H1 (cell line): ENCODE data around the gene SH3BP5. TPM values are rescaled to one million over a fixed set of nuclear protein-coding genes. Genes with fewer than 3 reads are reported as not detected.

Experiments used
- CTCF ChIA-PET: fragments of 300-600 bp; sonication (Branson Sonifier 250); formaldehyde crosslinking; loops from one replicate; lab custom pipeline; 2021; ENCODE audit not compliant: partially characterized antibody; lab: Charles Lee
- POLR2A ChIA-PET: fragments of 300-600 bp; sonication (Branson Sonifier 250); formaldehyde crosslinking; loops from one replicate; lab custom pipeline; 2021; ENCODE audit warnings: inconsistent platforms; ENCODE audit not compliant: partially characterized antibody; lab: Charles Lee
- DNase-seq, 2 experiments: peaks; one replicate each; pipeline versions ENCODE4 v3.0.0 to v3.0.0-alpha.2; 2010 to 2022; ENCODE audit warnings: low spot score in 2 of 2, low read depth in 1 of 2, mixed read lengths in 1 of 2
- FAIRE-seq: peaks from 2 replicates; lab custom pipeline; 2011; peaks lifted over from hg19 to GRCh38; lab: Jason Lieb, UNC
- H2AFZ ChIP-seq: 2 replicates; pipeline ENCODE4 v1.8.1; 2012; ENCODE audit warnings: low read length, inconsistent platforms
- H2AK5ac ChIP-seq: 2 replicates; pipeline ENCODE4 v1.6.1; 2013; ENCODE audit warnings: low read depth, low read length
- H2BK120ac ChIP-seq: replicated peaks from 2 replicates; pipeline ENCODE3; 2013; ENCODE audit warnings: low read depth, low read length, inconsistent platforms
- H2BK12ac ChIP-seq: 2 replicates; pipeline ENCODE4 v1.6.1; 2013; ENCODE audit warnings: low read depth, low read length
- H2BK15ac ChIP-seq: 2 replicates; pipeline ENCODE4 v1.6.1; 2013; ENCODE audit warnings: low read length
- H2BK20ac ChIP-seq: 2 replicates; pipeline ENCODE4 v1.6.1; 2013; ENCODE audit warnings: low read length
- H2BK5ac ChIP-seq: 2 replicates; pipeline ENCODE4 v1.6.1; 2013; ENCODE audit warnings: low read depth, low read length
- H3K14ac ChIP-seq: 2 replicates; pipeline ENCODE4 v1.6.1; 2013; ENCODE audit warnings: inconsistent platforms; ENCODE audit not compliant: insufficient read length
- H3K18ac ChIP-seq: 2 replicates; pipeline ENCODE4 v1.6.1; 2013; ENCODE audit warnings: low read length; ENCODE audit errors: extremely low read depth
- H3K23ac ChIP-seq: 2 replicates; pipeline ENCODE4 v1.6.1; 2013; ENCODE audit warnings: inconsistent platforms; ENCODE audit not compliant: insufficient read length
- H3K23me2 ChIP-seq: 2 replicates; pipeline ENCODE4 v1.6.1; 2013; ENCODE audit warnings: low read depth, low read length
- H3K27ac ChIP-seq: 2 replicates; pipeline ENCODE4 v1.6.1; 2011; ENCODE audit warnings: low read depth, low read length, inconsistent platforms
- H3K27me3 ChIP-seq, 4 experiments: replicated peaks in 1 of 4; 1 replicate in 1 of 4; 2 replicates in 3 of 4; pipeline versions ENCODE4 v1.6.1 to v1.8.1; 2011 to 2013; ENCODE audit warnings: low read length in 3 of 4, mild to moderate bottlenecking in 3 of 4, inconsistent platforms in 2 of 4, mixed read lengths in 2 of 4, moderate library complexity in 1 of 4; ENCODE audit not compliant: control insufficient read depth in 3 of 4, insufficient read depth in 3 of 4; ENCODE audit errors: extremely low read depth in 1 of 4
- H3K36me3 ChIP-seq, 4 experiments: 2 replicates each; pipeline versions ENCODE4 v1.6.1 to v1.8.1; 2011 to 2013; ENCODE audit warnings: mild to moderate bottlenecking in 4 of 4, low read length in 3 of 4, moderate library complexity in 2 of 4, control low read depth in 1 of 4, inconsistent platforms in 1 of 4; ENCODE audit not compliant: insufficient read depth in 4 of 4, control insufficient read depth in 2 of 4
- H3K4ac ChIP-seq: replicated peaks from 2 replicates; pipeline ENCODE3; 2013; ENCODE audit warnings: low read length, low read depth, mixed read lengths, inconsistent platforms; ENCODE audit not compliant: insufficient read length
- H3K4me1 ChIP-seq, 4 experiments: replicated peaks in 1 of 4; 1 replicate in 1 of 4; 2 replicates in 3 of 4; pipeline versions ENCODE4 v1.6.1 to v1.8.1; 2011 to 2013; ENCODE audit warnings: low read length in 3 of 4, inconsistent platforms in 2 of 4, mixed read lengths in 1 of 4; ENCODE audit not compliant: insufficient read depth in 4 of 4, control insufficient read depth in 3 of 4
- H3K4me2 ChIP-seq, 2 experiments: 2 replicates each; pipeline versions ENCODE4 v1.6.1 to v1.8.1; 2011 to 2013; ENCODE audit warnings: low read depth in 2 of 2, low read length in 2 of 2, control low read depth in 1 of 2, inconsistent platforms in 1 of 2, mild to moderate bottlenecking in 1 of 2; ENCODE audit not compliant: insufficient read depth in 1 of 2
- H3K4me3 ChIP-seq, 4 experiments: fragments of 200-600, 300-600 bp in 1 of 4; sonication (generic), shearing (Covaris generic), sonication (Bioruptor Twin) in 1 of 4; 2 replicates each; pipeline versions ENCODE4 v1.5.1 to v1.8.1; 2011 to 2016; ENCODE audit warnings: low read length in 4 of 4, low read depth in 3 of 4, control low read depth in 2 of 4, inconsistent platforms in 2 of 4, mild to moderate bottlenecking in 2 of 4, mixed read lengths in 1 of 4, moderate library complexity in 1 of 4; ENCODE audit not compliant: insufficient read depth in 2 of 4; ENCODE audit errors: extremely low read depth in 1 of 4
- H3K56ac ChIP-seq: replicated peaks from 2 replicates; pipeline ENCODE3; 2013; ENCODE audit warnings: low read depth, mild to moderate bottlenecking, mixed read lengths, low read length, inconsistent platforms; ENCODE audit not compliant: insufficient read length
- H3K79me1 ChIP-seq: 2 replicates; pipeline ENCODE4 v1.6.1; 2013; ENCODE audit warnings: low read depth, low read length, control low read depth
- H3K79me2 ChIP-seq, 2 experiments: 2 replicates each; pipeline versions ENCODE4 v1.6.1 to v1.8.1; 2012 to 2013; ENCODE audit warnings: low read length in 2 of 2, mild to moderate bottlenecking in 2 of 2, inconsistent platforms in 1 of 2; ENCODE audit not compliant: insufficient read depth in 2 of 2, control insufficient read depth in 1 of 2
- H3K9ac ChIP-seq, 4 experiments: replicated peaks in 1 of 4; 1 replicate in 1 of 4; 2 replicates in 3 of 4; pipeline versions ENCODE4 v1.6.1 to v1.8.1; 2011 to 2013; ENCODE audit warnings: low read depth in 3 of 4, low read length in 3 of 4, control low read depth in 2 of 4, mild to moderate bottlenecking in 2 of 4, moderate library complexity in 2 of 4, inconsistent platforms in 1 of 4; ENCODE audit errors: extremely low read depth in 1 of 4
- H3K9me3 ChIP-seq, 2 experiments: 2 replicates each; pipeline versions ENCODE4 v1.6.1 to v1.8.1; 2012 to 2013; ENCODE audit warnings: mild to moderate bottlenecking in 2 of 2, moderate library complexity in 2 of 2, control low read depth in 1 of 2, inconsistent platforms in 1 of 2, low read depth in 1 of 2, low read length in 1 of 2, mixed read lengths in 1 of 2; ENCODE audit not compliant: insufficient read depth in 2 of 2
- H4K20me1 ChIP-seq, 2 experiments: replicated peaks in 1 of 2; 2 replicates each; pipeline versions ENCODE3 to v1.8.1; 2011 to 2013; ENCODE audit warnings: inconsistent platforms in 2 of 2, low read length in 2 of 2, mild to moderate bottlenecking in 1 of 2; ENCODE audit not compliant: insufficient read depth in 2 of 2, control insufficient read depth in 1 of 2
- H4K5ac ChIP-seq: 2 replicates; pipeline ENCODE4 v1.6.1; 2013; ENCODE audit warnings: low read length, low read depth, mixed read lengths, inconsistent platforms; ENCODE audit not compliant: insufficient read length
- H4K8ac ChIP-seq: 2 replicates; pipeline ENCODE4 v1.8.0; 2013; ENCODE audit warnings: mild to moderate bottlenecking, moderate library complexity, low read length, inconsistent platforms; ENCODE audit not compliant: insufficient read depth; ENCODE audit errors: extremely low read depth
- H4K91ac ChIP-seq: replicated peaks from 2 replicates; pipeline ENCODE3; 2013; ENCODE audit warnings: low read length, mixed read lengths, inconsistent platforms; ENCODE audit not compliant: insufficient read length
- BRCA1 ChIP-seq: IDR thresholded peaks from 2 replicates; pipeline ENCODE4 v1.6.1; 2012; ENCODE audit warnings: low read depth, low read length, improper control_type of control experiment
- CHD2 ChIP-seq: IDR thresholded peaks from 2 replicates; pipeline ENCODE4 v1.6.1; 2012; ENCODE audit warnings: low read length, improper control_type of control experiment
- FOSL1 ChIP-seq: IDR thresholded peaks from 2 replicates; pipeline ENCODE4 v1.6.1; 2011; ENCODE audit warnings: mild to moderate bottlenecking, low read depth, low read length, moderate library complexity; ENCODE audit not compliant: insufficient read depth
- HDAC2 ChIP-seq, 2 experiments: fragments of 300-600 bp in 1 of 2; sonication (generic) in 1 of 2; IDR thresholded peaks; 2 replicates each; pipeline ENCODE4 v1.6.1; 2011 to 2012; ENCODE audit warnings: low read depth in 2 of 2, low read length in 2 of 2, mild to moderate bottlenecking in 2 of 2, moderate library complexity in 2 of 2, borderline replicate concordance in 1 of 2, inconsistent platforms in 1 of 2
- KDM5A ChIP-seq: fragments of 200-600 bp; IDR thresholded peaks from 2 replicates; pipeline ENCODE4 v1.7.1; 2012; ENCODE audit warnings: mild to moderate bottlenecking, low read length, inconsistent platforms, mixed read lengths
- MAFK ChIP-seq: IDR thresholded peaks from 2 replicates; pipeline ENCODE4 v1.6.1; 2012; ENCODE audit warnings: low read depth, mild to moderate bottlenecking, improper control_type of control experiment, low read length
- NRF1 ChIP-seq: IDR thresholded peaks from 2 replicates; pipeline ENCODE4 v1.6.1; 2011; ENCODE audit warnings: mild to moderate bottlenecking, low read depth, low read length, improper control_type of control experiment
- RAD21 ChIP-seq, 2 experiments: IDR thresholded peaks in 1 of 2; conservative IDR thresholded peaks in 1 of 2; 2 replicates each; pipeline ENCODE4 v1.6.1; 2011; ENCODE audit warnings: low read depth in 2 of 2, low read length in 2 of 2, improper control_type of control experiment in 1 of 2, inconsistent platforms in 1 of 2, mild to moderate bottlenecking in 1 of 2, moderate library complexity in 1 of 2
- RBBP5 ChIP-seq: IDR thresholded peaks from 2 replicates; pipeline ENCODE4 v1.7.1; 2012; ENCODE audit warnings: low read depth, mild to moderate bottlenecking, inconsistent platforms, low read length, moderate library complexity, borderline replicate concordance
- RFX5 ChIP-seq: IDR thresholded peaks from 2 replicates; pipeline ENCODE4 v1.6.1; 2011; ENCODE audit warnings: low read depth, low read length, improper control_type of control experiment, borderline replicate concordance
- RNF2 ChIP-seq: fragments of 200-900, 300-1000 bp; sonication (generic); IDR thresholded peaks from 2 replicates; pipeline ENCODE4 v1.7.1; 2016; ENCODE audit warnings: borderline replicate concordance, low read depth, mild to moderate bottlenecking, antibody characterized with exemption, low read length; ENCODE audit not compliant: poor library complexity, severe bottlenecking; ENCODE audit errors: missing control alignments
- SP2 ChIP-seq: IDR thresholded peaks from 2 replicates; pipeline ENCODE4 v1.6.1; 2012; ENCODE audit warnings: mild to moderate bottlenecking, low read length, inconsistent platforms
- SP4 ChIP-seq: IDR thresholded peaks from 2 replicates; pipeline ENCODE4 v1.6.1; 2012; ENCODE audit warnings: low read length, inconsistent platforms
- TEAD4 ChIP-seq: IDR thresholded peaks from 2 replicates; pipeline ENCODE4 v1.6.1; 2012; ENCODE audit warnings: low read depth, low read length, inconsistent platforms, mixed read lengths
- WGBS, 2 experiments: shearing (Covaris generic) in 1 of 2; methylation state at CpG; one replicate each; pipeline versions ENCODE4 v1.1.6 to v1.1.7; 2013 to 2015; ENCODE audit warnings: low lambda C conversion rate in 2 of 2, mixed read lengths in 2 of 2, inconsistent platforms in 1 of 2, low coverage in 1 of 2, missing lambda C conversion rate in 1 of 2; ENCODE audit not compliant: insufficient replicate concordance in 2 of 2, insufficient coverage in 1 of 2, insufficient read length in 1 of 2; ENCODE audit errors: extremely low coverage in 1 of 2, missing lambda C conversion rate in 1 of 2; 5-methylcytosine and 5-hydroxymethylcytosine counted together
- polyA plus RNA-seq, 7 experiments: library from polyadenylated mRNA; depleted of rRNA in 3 of 7; stranded (reverse) in 5 of 7; unstranded in 2 of 7; fragments of >200 nt in 5 of 7; fragments of 200-250 nt in 2 of 7; gene quantifications; 1 replicate in 5 of 7; 2 replicates in 1 of 7; 4 replicates in 1 of 7; pipeline versions ENCODE4 v1.2.1 to v1.2.3, GENCODE V29; 2011 to 2013; ENCODE audit warnings: missing spikeins in 2 of 7, mixed read lengths in 2 of 7
- total RNA-seq: library from RNA; stranded (reverse); fragmentation: NEBNext Ultra II Directional; extraction: Animal tissue kit (Norgen Biotek cat#: 25700); gene quantifications from 2 replicates; pipeline ENCODE4 v1.2.1, GENCODE V29; 2021

SH3BP5 gene
- total and polyA plus RNA-seq, 2 of the 8 experiments (the other 6 are each of a cell fraction or from before 2014, with no cell fraction given) = 7.1 to 9.7 TPM

- H2BK5ac ChIP-seq = no peak overlapping the region
- CTCF ChIA-PET = interaction anchor here (1.7 to 2.8 kb wide), 4 partner anchors 22 to 88 kb away, joined by 3 to 21 read pairs (median 8); partner anchors contain the start of gene SH3BP5
- POLR2A ChIA-PET = interaction anchor here (1.2 kb wide), 1 partner anchor 22 kb away, joined by 4 read pairs; the partner anchor contains the start of gene SH3BP5
Observed at GRCh38 chr3:15355086-15355485, 22.7 kb upstream of the SH3BP5 start.

More at GRCh38 chr3:15355086-15355485, 22.7 kb upstream of the SH3BP5 start:
- no peak overlapping the region for H2AFZ ChIP-seq
- TF ChIP-seq KDM5A (no peak), BRCA1 (no peak), MAFK (no peak), HDAC2 (IDR thresholded peaks at IDR 0.05; ENCODE audit: borderline replicate concordance in 1 of 2, low read depth in 2 of 2, low read length in 2 of 2) (no peak), SP2 (no peak), CHD2 (no peak), FOSL1 (no peak), RBBP5 (no peak), NRF1 (no peak), RNF2 (no peak), RFX5 (no peak), RAD21 (IDR thresholded peaks at IDR 0.05 in 1 of 2, conservative IDR thresholded peaks at IDR 0.05 in 1 of 2; ENCODE audit: low read depth in 2 of 2, low read length in 2 of 2) (no peak), TEAD4 (no peak), SP4 (no peak)
- TF ChIP-seq, all 59 proteins: peak for 0
- Histone ChIP-seq H2BK120ac (no peak overlapping the region), H3K9ac (no peak overlapping the region), H3K4me3 (no peak overlapping the region), H2BK12ac (no peak overlapping the region), H3K23me2 (no peaks in the 10 kb centered on the region), H3K27me3 (peaks cover 0 to 1% (median 0%) of the 10 kb centered on the region in 4 experiments; a peak in 1 of 7 replicates), H4K8ac (no peak overlapping the region), H3K27ac (no peak overlapping the region), H3K4ac (no peak overlapping the region), H3K56ac (no peak overlapping the region), H3K79me1 (no peaks in the 10 kb centered on the region), H2BK20ac (no peak overlapping the region), H4K5ac (no peak overlapping the region), H3K4me1 (peaks cover 0 to 6% (median 1%) of the 10 kb centered on the region in 4 experiments; a peak in 3 of 7 replicates), H3K18ac (no peak overlapping the region), H3K14ac (no peak overlapping the region), H4K20me1 (no peaks in the 10 kb centered on the region), H2BK15ac (no peak overlapping the region), H4K91ac (no peak overlapping the region), H3K79me2 (no peaks in the 10 kb centered on the region), H3K9me3 (peaks cover 11 to 13% of the 10 kb centered on the region in 2 experiments), H3K36me3 (no peaks in the 10 kb centered on the region; a peak in 1 of 8 replicates), H3K23ac (no peak overlapping the region), H3K4me2 (no peak overlapping the region), H2AK5ac (no peak overlapping the region)
- DNase-seq = no peak
- 95% methylated on average over 1 of the region's 1 CpG; no CpG with 5 or more reads in 1 of the 2 experiments for WGBS, 2 experiments
- no peak for FAIRE-seq
